OCI-M1 (cell line): Measurements from ENCODE around the gene CCDC61.

Experiments used
- DNase-seq: peaks from one replicate; lab custom pipeline; 2025; lab: John Stamatoyannopoulos, UW

The CCDC61 gene

GRCh38 chr19:46015687-46016425, 20.6 kb downstream of the CCDC61 start:
- DNase-seq = no peak

- peak; percentile 88 for DNase-seq
Measured at GRCh38 chr19:46016426-46017094, 21.3 kb downstream of the CCDC61 start.

- DNase-seq = no peak
Measured at GRCh38 chr19:46017095-46017429, 21.8 kb downstream of the CCDC61 start.

- DNase-seq = no peak
Measured at GRCh38 chr19:46017874-46018675, 22.8 kb downstream of the CCDC61 start.

- no peak for DNase-seq
Measured at GRCh38 chr19:46018729-46019251, 23.5 kb downstream of the CCDC61 start.

- no peak for DNase-seq
Measured at GRCh38 chr19:46019270-46019669, 24.0 kb downstream of the CCDC61 start.

- DNase-seq = no peak
Measured at GRCh38 chr19:46020819-46021125, 25.5 kb downstream of the CCDC61 start.

GRCh38 chr19:46021531-46022041, 26.3 kb downstream of the CCDC61 start:
- DNase-seq = no peak

GRCh38 chr19:46022061-46022430, 26.8 kb downstream of the CCDC61 start:
- no peak for DNase-seq

- DNase-seq = no peak
Measured at GRCh38 chr19:46022431-46023310, 27.4 kb downstream of the CCDC61 start, which contains the start of gene PGLYRP1. Gene PGLYRP1, minus strand, starts transcription at chr19:46023053. Its CDS starts 32 bp downstream, at chr19:46023021.

GRCh38 chr19:46023311-46023779, 28.1 kb downstream of the CCDC61 start:
- no peak for DNase-seq

- DNase-seq = peak; percentile 10
Measured at GRCh38 chr19:46025835-46026234, 30.6 kb downstream of the CCDC61 start.

GRCh38 chr19:46030812-46031550, 35.7 kb downstream of the CCDC61 start:
- no peak for DNase-seq

GRCh38 chr19:46031781-46032596, 36.7 kb downstream of the CCDC61 start:
- no peak for DNase-seq

- DNase-seq = no peak
Measured at GRCh38 chr19:46032597-46033025, 37.3 kb downstream of the CCDC61 start.

- no peak for DNase-seq
Measured at GRCh38 chr19:46033401-46033800, 38.1 kb downstream of the CCDC61 start.

GRCh38 chr19:46035546-46035945, 40.3 kb downstream of the CCDC61 start:
- DNase-seq = no peak

GRCh38 chr19:46035986-46036743, 40.9 kb downstream of the CCDC61 start:
- no peak for DNase-seq

GRCh38 chr19:46036744-46037128, 41.5 kb downstream of the CCDC61 start:
- no peak for DNase-seq
